Nephron progenitor cell (in vitro differentiated cells): ENCODE data around the gene DOK1.
A peak's percentile ranks its signal among the peaks of the same experiment; 100 is the strongest.

ENCODE experiments used
- DNase-seq: peaks from one replicate; pipeline ENCODE4 v3.0.0; 2021
- H3K27ac Mint-ChIP-seq: 2 replicates; pipeline ENCODE4 v1.8.0; 2021; ENCODE audit warnings: mild to moderate bottlenecking, moderate library complexity, mixed read lengths
- H3K27me3 Mint-ChIP-seq: 2 replicates; pipeline ENCODE4 v1.8.0; 2021; ENCODE audit warnings: mild to moderate bottlenecking, low read depth, mixed read lengths; ENCODE audit not compliant: poor library complexity
- H3K36me3 Mint-ChIP-seq: 2 replicates; pipeline ENCODE4 v1.8.0; 2021; ENCODE audit warnings: low read depth, mixed read lengths
- H3K4me1 Mint-ChIP-seq: 2 replicates; pipeline ENCODE4 v1.8.0; 2021; ENCODE audit warnings: mixed read lengths
- H3K4me3 Mint-ChIP-seq: 2 replicates; pipeline ENCODE4 v1.8.0; 2021; ENCODE audit warnings: mild to moderate bottlenecking, moderate library complexity, mixed read lengths
- H3K9me3 Mint-ChIP-seq: 2 replicates; pipeline ENCODE4 v1.8.0; 2021; ENCODE audit warnings: mild to moderate bottlenecking, moderate library complexity, mixed read lengths
- CTCF ChIP-seq: fragments of 200-600 bp; sonication (generic); IDR thresholded peaks from 2 replicates; pipeline ENCODE4 v1.5.0; 2021; ENCODE audit warnings: antibody characterized with exemption

Gene DOK1

GRCh38 chr2:74515271-74515980, 39.1 kb upstream of the DOK1 start:
- peak; percentile 46 for DNase-seq
- Mint-ChIP-seq H3K27ac (no peak overlapping the region), H3K4me3 (peak overlapping the region; percentile 51), H3K27me3 (peaks cover 100% of the 10 kb centered on the region), H3K4me1 (peaks cover 15% of the 10 kb centered on the region), H3K36me3 (no peaks in the 10 kb centered on the region), H3K9me3 (peaks cover 14% of the 10 kb centered on the region)
- no peak for TF ChIP-seq CTCF

GRCh38 chr2:74515981-74516633, 38.4 kb upstream of the DOK1 start:
- peak overlapping the region; percentile 25 for H3K4me3 Mint-ChIP-seq
- peaks cover 14% of the 10 kb centered on the region for H3K9me3 Mint-ChIP-seq
- H3K27me3 Mint-ChIP-seq, result peaks cover 100% of the 10 kb centered on the region
- no peak for TF ChIP-seq CTCF
- peaks cover 15% of the 10 kb centered on the region for H3K4me1 Mint-ChIP-seq
- no peaks in the 10 kb centered on the region for H3K36me3 Mint-ChIP-seq
- no peak overlapping the region for H3K27ac Mint-ChIP-seq
- peak; percentile 73 for DNase-seq

DNA sequence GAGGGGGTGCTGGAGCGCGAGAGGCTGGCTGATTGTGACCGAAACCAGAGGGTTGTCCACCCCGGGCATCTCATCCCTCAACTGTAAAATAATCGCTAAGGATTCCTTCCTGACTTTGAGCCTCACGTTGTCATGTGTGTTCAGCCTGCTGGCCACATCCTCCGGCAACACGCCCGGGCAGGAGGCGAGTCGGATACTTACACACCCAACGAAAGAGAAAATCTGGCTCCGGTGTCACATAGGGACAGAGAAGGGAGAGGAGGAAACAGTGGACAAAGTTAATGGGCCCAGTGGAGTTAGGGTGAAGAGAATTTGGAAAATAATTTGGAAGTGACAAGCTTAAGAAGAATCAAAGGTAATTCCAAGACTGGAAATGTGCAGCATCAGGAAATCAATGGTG, 37.9 kb upstream of the DOK1 start:
- no peak for DNase-seq
- no peak overlapping the region for H3K4me3 Mint-ChIP-seq
- H3K9me3 Mint-ChIP-seq, result peaks cover 10% of the 10 kb centered on the region
- no peaks in the 10 kb centered on the region for H3K36me3 Mint-ChIP-seq
- no peak for TF ChIP-seq CTCF
- no peak overlapping the region for H3K27ac Mint-ChIP-seq
- peaks cover 100% of the 10 kb centered on the region for H3K27me3 Mint-ChIP-seq
- H3K4me1 Mint-ChIP-seq, result peaks cover 15% of the 10 kb centered on the region

GRCh38 chr2:74522516-74522915, 32.0 kb upstream of the DOK1 start:
- H3K9me3 Mint-ChIP-seq, result no peaks in the 10 kb centered on the region
- TF ChIP-seq CTCF, result no peak
- H3K36me3 Mint-ChIP-seq, result peaks cover 19% of the 10 kb centered on the region
- DNase-seq, result no peak
- H3K4me3 Mint-ChIP-seq, result no peak overlapping the region
- H3K27ac Mint-ChIP-seq, result no peak overlapping the region
- H3K27me3 Mint-ChIP-seq, result peaks cover 70% of the 10 kb centered on the region
- H3K4me1 Mint-ChIP-seq, result peaks cover 4% of the 10 kb centered on the region

- H3K27ac Mint-ChIP-seq, result no peak overlapping the region
- TF ChIP-seq CTCF, result no peak
- no peaks in the 10 kb centered on the region for H3K9me3 Mint-ChIP-seq
- peaks cover 18% of the 10 kb centered on the region for H3K4me1 Mint-ChIP-seq
- DNase-seq, result no peak
- H3K36me3 Mint-ChIP-seq, result peaks cover 27% of the 10 kb centered on the region
- H3K4me3 Mint-ChIP-seq, result no peak overlapping the region
- peaks cover 56% of the 10 kb centered on the region for H3K27me3 Mint-ChIP-seq
Measured at GRCh38 chr2:74524005-74524404, 30.5 kb upstream of the DOK1 start.
